GM12892 (cell line): ENCODE data around the gene PIP5K1C.

Source experiments
- POLR2A ChIP-seq: IDR thresholded peaks from 2 replicates; pipeline ENCODE4 v1.6.1; 2011; ENCODE audit warnings: low read depth, low read length, control low read depth
- TAF1 ChIP-seq: IDR thresholded peaks from 2 replicates; pipeline ENCODE4 v1.6.1; 2011; ENCODE audit warnings: low read depth, mild to moderate bottlenecking, control low read depth, low read length, borderline replicate concordance

GRCh38 chr19:3730457-3730958 is 30.2 kb upstream of the PIP5K1C start:
- TF ChIP-seq POLR2A (no peak), TAF1 (no peak)
